Measurements from ENCODE around the gene CCL13.

GRCh38 chr17:34369571-34369970, 13.3 kb downstream of the CCL13 start:
- TF ChIP-seq CTCF (IDR thresholded peaks at IDR 0.05 in 8 of 11, conservative IDR thresholded peaks at IDR 0.05 in 3 of 11) = no peak
- no peak for TF ChIP-seq POLR2A (IDR thresholded peaks at IDR 0.05)
- no peak for TF ChIP-seq POLR2AphosphoS5 (IDR thresholded peaks at IDR 0.05)
